Activated CD4-positive, alpha-beta T cell treated with anti-CD3 and anti-CD28 coated beads, Interleukin-2, amount 50 U/mL, for 1 hour (primary cell): Measurements from ENCODE around the gene PGRMC2.
A peak's percentile ranks its signal among the peaks of the same experiment; 100 is the strongest.
"Not testable (repeated sequence)": the region's sequence is repeated elsewhere in the genome, so short reads cannot be mapped to it uniquely, and the experiment has no call there.

Experiments used
- DNase-seq: peaks from one replicate; pipeline ENCODE4 v3.0.0-alpha.2; 2020

PGRMC2 gene

GRCh38 chr4:128298146-128298758 is 10.6 kb upstream of the PGRMC2 start:
- no peak for DNase-seq

- DNase-seq, result no peak
Measured at GRCh38 chr4:128295255-128295654, 7.6 kb upstream of the PGRMC2 start.

- DNase-seq, result no peak
Measured at GRCh38 chr4:128294464-128294863, 6.9 kb upstream of the PGRMC2 start.

GRCh38 chr4:128292349-128292748 is 4.7 kb upstream of the PGRMC2 start:
- DNase-seq, result no peak

- no peak for DNase-seq
Measured at GRCh38 chr4:128291096-128291495, 3.5 kb upstream of the PGRMC2 start.

DNA sequence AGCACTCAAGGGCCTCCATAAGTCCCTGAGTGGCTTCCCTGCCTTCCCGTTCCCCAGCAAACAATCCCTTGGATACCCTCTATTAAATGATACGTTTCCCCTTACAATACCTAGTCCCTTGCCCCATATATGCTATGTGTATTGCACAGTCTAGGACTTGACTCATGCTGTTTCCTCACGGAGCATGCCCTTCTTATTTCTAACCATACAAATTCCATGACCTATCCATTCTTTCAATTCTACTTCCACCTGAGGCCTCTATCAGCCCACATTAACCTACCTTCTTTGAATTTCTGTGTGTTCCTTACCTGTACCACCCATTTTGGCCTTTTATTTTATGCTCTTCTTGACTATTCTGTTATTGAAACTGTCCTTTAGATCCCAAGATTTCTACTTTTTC is 2.9 kb upstream of the PGRMC2 start:
- no peak for DNase-seq

GRCh38 chr4:128289523-128290158 is 2.0 kb upstream of the PGRMC2 start:
- DNase-seq, result no peak

GRCh38 chr4:128288689-128289106 is 1.1 kb upstream of the PGRMC2 start:
- DNase-seq, result peak; percentile 24

DNA sequence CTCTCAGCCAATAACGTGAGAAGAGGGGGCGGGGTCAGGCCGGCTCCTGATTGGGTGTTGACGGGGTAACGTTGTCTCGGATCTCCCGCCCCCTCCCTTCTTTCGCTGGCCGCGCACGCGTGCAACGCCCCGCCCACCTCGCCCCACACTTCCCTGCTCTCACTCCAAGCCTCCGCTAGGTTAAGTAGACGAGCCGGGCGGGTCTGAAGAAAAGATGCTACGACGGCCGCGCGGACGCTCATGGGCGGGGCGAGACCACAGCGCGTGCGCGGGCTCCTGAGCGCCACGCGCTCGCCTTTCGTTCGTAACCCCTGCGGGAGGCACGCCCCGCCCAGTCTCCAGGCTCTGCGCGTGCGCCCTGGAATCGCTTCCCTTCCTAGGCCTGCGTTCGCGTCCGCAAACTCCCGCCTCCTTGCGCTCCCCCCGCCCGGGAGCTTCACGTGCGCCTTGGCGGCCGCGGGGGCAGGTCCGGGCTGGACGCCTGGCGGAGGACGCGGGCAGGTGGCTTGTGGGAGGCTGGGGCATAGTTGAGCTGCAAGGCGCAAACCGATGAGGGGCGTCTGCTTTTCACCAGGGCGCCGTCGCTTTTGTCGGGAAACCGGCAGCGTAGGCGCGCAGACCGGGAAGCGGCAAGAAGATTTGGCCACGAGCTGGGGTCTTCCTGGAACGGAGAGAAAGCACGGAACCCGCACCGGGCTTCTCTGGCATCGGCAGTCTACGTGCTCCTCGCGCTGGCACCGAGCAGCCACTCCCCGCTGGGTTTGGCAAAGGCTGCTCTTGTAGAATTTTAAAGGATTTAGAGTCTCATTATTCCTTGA is 467 bp upstream of the PGRMC2 start:
- DNase-seq, result peak; percentile 100

DNA sequence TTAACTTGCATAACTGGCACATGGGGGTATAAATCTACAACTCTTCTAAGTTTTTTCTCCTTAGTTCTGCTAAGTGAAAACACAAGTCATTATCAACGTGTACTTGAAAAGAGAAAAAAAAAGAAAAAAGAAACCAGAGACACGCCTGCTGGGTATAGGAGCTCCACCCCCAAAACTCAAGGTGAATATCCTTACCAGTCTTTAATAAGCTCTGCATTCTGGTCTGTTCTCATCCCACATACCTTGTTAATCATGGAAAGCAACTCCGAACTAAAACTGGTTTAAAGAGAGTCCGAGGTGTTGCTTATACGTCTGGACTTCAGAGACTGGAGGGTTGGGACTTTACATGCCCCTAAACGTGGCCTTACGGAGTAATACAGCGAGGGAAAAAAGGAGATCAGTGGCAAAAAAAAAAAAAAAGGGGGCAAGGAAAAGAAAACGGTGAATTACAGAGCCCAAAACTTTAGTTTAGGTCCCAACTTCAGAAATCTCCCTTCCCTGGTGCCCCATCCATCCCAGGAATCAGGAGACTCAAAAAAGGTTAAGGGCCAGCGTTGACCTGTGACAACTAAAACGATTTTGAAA is 1.0 kb downstream of the PGRMC2 start:
- DNase-seq, result peak; percentile 5

- no peak for DNase-seq
Measured at GRCh38 chr4:128285085-128285997, 2.3 kb downstream of the PGRMC2 start.

- no peak for DNase-seq
Measured at GRCh38 chr4:128284317-128284716, 3.3 kb downstream of the PGRMC2 start.

GRCh38 chr4:128283071-128283470 is 4.5 kb downstream of the PGRMC2 start:
- no peak for DNase-seq

DNA sequence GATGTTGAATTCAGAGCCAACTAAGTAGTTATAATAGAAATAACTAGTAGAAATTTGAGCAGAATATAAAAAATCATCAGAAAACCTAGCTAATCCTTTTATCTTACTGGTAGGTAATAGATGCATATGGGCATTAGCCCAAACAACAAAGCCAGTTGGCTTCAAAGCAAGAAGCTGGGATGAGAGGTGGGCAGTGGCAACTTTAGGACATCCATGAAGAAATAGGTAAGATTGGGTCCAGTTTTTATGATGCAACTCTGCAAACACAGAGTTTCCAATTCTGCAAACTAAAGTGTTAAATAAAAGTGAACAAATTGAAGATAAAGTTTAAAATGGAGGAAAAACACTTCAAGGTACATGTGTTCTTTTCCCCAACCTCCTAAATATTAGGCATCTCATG is 5.1 kb downstream of the PGRMC2 start:
- DNase-seq, result no peak

GRCh38 chr4:128281354-128281753 is 6.3 kb downstream of the PGRMC2 start:
- no peak for DNase-seq

DNA sequence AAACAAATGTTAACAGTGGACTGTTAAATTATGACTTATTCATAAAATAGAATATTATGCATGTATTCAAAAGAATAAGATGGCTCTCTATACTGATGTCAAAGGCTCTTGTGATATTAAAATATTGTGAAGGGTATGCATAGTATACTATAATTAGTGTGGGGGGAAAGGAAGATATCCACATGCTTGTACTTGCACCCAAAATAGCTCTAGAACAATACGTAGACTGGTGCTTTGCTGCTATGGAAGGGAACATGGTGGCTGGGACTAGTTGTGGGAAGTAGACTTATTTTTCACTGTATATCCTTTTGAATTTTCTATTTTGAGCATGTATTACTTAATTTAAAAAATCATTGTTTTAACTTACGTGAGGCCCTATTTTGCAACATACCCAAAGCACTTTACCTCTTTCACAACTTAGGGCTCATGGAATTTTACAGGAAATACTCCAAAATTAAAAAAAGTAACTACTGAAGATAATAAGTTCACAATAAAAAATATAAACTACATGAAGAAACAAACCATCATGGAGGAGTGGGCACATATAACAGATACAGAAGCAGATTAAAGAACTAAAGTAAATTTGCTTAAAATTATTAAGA is 7.9 kb downstream of the PGRMC2 start:
- no peak for DNase-seq

DNA sequence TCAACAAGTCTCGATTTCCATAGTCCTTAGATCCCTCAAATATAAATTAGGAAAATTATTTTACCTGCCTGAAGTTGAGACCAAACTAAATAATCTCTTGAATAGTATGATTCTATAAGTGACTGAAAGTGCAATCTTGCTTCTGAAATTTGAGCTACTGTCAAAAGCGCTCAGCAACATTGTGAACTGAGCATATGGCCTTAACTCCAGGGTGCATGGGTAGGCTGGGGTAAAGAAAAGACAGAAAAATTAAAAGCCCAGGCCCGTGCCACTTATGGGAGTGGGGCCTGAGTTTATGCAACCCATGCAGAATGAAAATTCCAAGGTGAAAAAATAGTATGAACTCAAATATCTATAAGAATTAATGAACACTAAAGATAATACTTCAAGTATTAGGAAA is 9.8 kb downstream of the PGRMC2 start:
- DNase-seq, result no peak

GRCh38 chr4:128275346-128275745 is 12.3 kb downstream of the PGRMC2 start:
- DNase-seq, result no peak

GRCh38 chr4:128271551-128271950 is 16.1 kb downstream of the PGRMC2 start:
- DNase-seq, result no peak

GRCh38 chr4:128268970-128269369 is 18.6 kb downstream of the PGRMC2 start:
- DNase-seq, result no peak

DNA sequence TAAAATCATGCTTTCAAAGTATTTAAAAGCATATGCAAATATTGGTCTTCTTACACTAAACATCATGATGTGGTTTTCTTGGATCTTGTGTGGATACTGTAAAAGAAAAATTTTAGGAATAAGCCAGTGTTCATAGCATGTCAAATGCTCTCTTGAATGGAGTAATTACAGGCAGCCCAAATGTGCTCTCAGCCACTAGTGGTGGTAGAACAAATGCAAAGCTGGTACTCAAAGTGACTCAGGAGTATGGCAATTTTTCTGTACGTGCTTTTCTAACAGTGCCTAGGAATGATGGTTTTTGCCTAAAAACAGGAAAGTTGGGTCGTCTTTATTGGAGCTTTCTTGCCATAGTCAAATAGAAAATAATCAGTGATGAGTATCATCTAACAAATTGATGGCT is 19.9 kb downstream of the PGRMC2 start:
- DNase-seq, result no peak

- not testable (repeated sequence) for DNase-seq
Measured at GRCh38 chr4:128267171-128267570, 20.4 kb downstream of the PGRMC2 start.
